ENCODE results near the gene MPHOSPH10.

The MPHOSPH10 gene, protein sequence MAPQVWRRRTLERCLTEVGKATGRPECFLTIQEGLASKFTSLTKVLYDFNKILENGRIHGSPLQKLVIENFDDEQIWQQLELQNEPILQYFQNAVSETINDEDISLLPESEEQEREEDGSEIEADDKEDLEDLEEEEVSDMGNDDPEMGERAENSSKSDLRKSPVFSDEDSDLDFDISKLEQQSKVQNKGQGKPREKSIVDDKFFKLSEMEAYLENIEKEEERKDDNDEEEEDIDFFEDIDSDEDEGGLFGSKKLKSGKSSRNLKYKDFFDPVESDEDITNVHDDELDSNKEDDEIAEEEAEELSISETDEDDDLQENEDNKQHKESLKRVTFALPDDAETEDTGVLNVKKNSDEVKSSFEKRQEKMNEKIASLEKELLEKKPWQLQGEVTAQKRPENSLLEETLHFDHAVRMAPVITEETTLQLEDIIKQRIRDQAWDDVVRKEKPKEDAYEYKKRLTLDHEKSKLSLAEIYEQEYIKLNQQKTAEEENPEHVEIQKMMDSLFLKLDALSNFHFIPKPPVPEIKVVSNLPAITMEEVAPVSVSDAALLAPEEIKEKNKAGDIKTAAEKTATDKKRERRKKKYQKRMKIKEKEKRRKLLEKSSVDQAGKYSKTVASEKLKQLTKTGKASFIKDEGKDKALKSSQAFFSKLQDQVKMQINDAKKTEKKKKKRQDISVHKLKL

DNA sequence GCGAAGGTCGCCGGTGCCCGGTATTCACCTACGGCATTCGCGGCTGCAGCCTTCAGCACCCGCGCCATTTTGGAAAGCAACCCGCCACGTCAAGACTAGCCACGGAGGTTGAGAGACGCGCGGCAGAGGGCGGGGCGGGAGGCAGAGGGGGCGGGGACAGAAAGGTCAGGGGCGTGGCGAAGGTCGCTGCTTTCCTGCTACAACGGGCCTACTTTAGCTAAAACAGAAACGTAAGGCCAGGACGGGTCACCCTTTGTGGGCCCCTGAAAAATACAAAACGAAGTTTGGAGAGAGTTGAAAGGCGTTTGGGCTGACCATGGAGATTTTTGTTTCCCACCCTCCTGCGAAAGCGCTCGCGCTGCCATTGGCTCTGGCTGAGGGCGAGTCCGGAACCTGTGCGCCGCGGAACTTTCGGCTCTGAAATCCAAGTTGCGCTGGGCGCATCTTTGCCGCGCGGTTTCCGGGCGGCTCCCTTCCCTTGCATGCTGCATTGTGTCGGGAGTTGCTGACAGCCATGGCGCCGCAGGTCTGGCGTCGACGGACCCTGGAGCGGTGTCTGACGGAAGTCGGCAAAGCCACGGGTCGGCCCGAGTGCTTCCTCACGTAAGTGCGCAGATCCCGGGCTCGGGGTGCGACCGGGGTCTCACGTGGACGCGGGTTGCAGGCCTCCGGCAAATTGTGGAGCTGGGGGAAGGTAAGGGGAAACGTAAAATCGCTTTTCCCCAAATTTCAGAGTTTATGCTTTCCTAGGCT lies at the start of gene MPHOSPH10, which contains the start of gene MCEE:
Gene MPHOSPH10, plus strand, starts transcription at position 483 of the 753 bp plus-strand sequence. Its CDS starts 32 bp downstream, at position 515.
Gene MCEE, minus strand, starts transcription at position 78 of the 753 bp plus-strand sequence. Its CDS starts 10 bp downstream, at position 68.
- TF ChIP-seq CREB1 (IDR thresholded peaks at IDR 0.05; ENCODE audit: low read depth) (peak; percentile 43), EP300 (IDR thresholded peaks at IDR 0.05; ENCODE audit: borderline replicate concordance) (peak; percentile 26; the same call in 1 of the 2 replicates), TEAD4 (IDR thresholded peaks at IDR 0.05) (peak; percentile 49; the same call in 1 of the 2 replicates), FOXM1 (IDR thresholded peaks at IDR 0.05; ENCODE audit: borderline replicate concordance, low read depth) (no peak), CEBPB (IDR thresholded peaks at IDR 0.05) (peak; percentile 32; the same call in 1 of the 2 replicates), RAD21 (IDR thresholded peaks at IDR 0.05; ENCODE audit: low read depth) (no peak), ZBTB7A (IDR thresholded peaks at IDR 0.05; ENCODE audit: low read depth) (no peak), NFIC (IDR thresholded peaks at IDR 0.05) (peak; percentile 50; the same call in 1 of the 2 replicates), TAF1 (IDR thresholded peaks at IDR 0.05; ENCODE audit: low read depth) (peak; percentile 97), EGR1 (IDR thresholded peaks at IDR 0.05) (peak; percentile 24; the same call in 1 of the 2 replicates), YY1 (IDR thresholded peaks at IDR 0.05; ENCODE audit: low read depth) (peak; percentile 94), TCF12 (IDR thresholded peaks at IDR 0.05; ENCODE audit: low read depth) (peak; percentile 79)
- TF ChIP-seq, protein P1, sequence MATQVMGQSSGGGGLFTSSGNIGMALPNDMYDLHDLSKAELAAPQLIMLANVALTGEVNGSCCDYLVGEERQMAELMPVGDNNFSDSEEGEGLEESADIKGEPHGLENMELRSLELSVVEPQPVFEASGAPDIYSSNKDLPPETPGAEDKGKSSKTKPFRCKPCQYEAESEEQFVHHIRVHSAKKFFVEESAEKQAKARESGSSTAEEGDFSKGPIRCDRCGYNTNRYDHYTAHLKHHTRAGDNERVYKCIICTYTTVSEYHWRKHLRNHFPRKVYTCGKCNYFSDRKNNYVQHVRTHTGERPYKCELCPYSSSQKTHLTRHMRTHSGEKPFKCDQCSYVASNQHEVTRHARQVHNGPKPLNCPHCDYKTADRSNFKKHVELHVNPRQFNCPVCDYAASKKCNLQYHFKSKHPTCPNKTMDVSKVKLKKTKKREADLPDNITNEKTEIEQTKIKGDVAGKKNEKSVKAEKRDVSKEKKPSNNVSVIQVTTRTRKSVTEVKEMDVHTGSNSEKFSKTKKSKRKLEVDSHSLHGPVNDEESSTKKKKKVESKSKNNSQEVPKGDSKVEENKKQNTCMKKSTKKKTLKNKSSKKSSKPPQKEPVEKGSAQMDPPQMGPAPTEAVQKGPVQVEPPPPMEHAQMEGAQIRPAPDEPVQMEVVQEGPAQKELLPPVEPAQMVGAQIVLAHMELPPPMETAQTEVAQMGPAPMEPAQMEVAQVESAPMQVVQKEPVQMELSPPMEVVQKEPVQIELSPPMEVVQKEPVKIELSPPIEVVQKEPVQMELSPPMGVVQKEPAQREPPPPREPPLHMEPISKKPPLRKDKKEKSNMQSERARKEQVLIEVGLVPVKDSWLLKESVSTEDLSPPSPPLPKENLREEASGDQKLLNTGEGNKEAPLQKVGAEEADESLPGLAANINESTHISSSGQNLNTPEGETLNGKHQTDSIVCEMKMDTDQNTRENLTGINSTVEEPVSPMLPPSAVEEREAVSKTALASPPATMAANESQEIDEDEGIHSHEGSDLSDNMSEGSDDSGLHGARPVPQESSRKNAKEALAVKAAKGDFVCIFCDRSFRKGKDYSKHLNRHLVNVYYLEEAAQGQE (IDR thresholded peaks at IDR 0.05; ENCODE audit: low read depth) = peak; percentile 67
- TF ChIP-seq, protein P2, sequence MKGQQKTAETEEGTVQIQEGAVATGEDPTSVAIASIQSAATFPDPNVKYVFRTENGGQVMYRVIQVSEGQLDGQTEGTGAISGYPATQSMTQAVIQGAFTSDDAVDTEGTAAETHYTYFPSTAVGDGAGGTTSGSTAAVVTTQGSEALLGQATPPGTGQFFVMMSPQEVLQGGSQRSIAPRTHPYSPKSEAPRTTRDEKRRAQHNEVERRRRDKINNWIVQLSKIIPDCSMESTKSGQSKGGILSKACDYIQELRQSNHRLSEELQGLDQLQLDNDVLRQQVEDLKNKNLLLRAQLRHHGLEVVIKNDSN (IDR thresholded peaks at IDR 0.05) = peak; percentile 73
- TF ChIP-seq, protein P3, sequence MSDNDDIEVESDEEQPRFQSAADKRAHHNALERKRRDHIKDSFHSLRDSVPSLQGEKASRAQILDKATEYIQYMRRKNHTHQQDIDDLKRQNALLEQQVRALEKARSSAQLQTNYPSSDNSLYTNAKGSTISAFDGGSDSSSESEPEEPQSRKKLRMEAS (IDR thresholded peaks at IDR 0.05) = peak; percentile 97

DNA sequence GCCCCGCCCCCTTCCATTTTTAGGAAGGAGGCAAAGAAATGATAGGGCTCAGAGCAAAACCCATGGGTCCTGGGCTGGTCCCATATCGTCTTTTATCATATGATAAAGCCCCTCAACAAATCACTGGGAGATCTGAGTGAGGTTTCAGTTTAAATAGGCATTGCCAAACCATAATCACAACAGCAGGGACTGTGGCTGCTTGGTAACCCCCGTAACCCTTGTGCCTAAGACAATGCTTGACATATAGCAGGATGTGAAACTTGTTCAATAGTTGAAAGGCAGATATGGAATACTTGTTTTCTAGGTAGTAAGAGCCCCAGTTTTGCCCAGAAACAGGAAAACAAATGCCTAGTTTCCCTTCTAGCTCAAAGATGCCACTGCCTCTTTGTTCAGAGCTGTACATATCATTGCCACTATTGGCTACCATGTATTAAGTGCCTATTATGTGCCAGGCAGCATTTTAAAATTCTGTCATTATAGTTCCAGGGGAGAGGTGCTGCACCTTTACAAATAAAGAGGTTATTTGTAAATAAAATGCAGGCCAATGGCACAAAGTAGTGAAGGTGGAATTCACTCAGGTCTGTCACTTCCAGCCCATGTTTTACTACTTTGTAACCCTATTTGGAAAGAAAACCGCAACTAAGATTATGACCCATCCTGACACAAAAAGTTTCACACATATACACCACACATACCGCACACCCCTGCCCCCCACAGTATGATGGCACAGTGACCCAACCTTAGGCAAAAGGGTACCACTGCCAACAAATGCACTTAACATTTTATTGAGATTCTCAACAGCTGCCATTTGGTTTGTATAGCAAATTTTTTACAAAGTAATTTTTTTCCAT lies 47.8 kb upstream of the MPHOSPH10 start:
- TF ChIP-seq CEBPB (IDR thresholded peaks at IDR 0.05) = no peak
- no peak for TF ChIP-seq TEAD4 (IDR thresholded peaks at IDR 0.05)
- no peak for TF ChIP-seq TCF12 (IDR thresholded peaks at IDR 0.05; ENCODE audit: low read depth)
- TF ChIP-seq, protein P3 (IDR thresholded peaks at IDR 0.05) = no peak
- TF ChIP-seq YY1 (IDR thresholded peaks at IDR 0.05; ENCODE audit: low read depth) = no peak
- TF ChIP-seq, protein P2 (IDR thresholded peaks at IDR 0.05) = no peak
- TF ChIP-seq ZBTB7A (IDR thresholded peaks at IDR 0.05; ENCODE audit: low read depth) = no peak
- TF ChIP-seq RAD21 (IDR thresholded peaks at IDR 0.05; ENCODE audit: low read depth) = no peak
- no peak for TF ChIP-seq FOXM1 (IDR thresholded peaks at IDR 0.05; ENCODE audit: borderline replicate concordance, low read depth)
- TF ChIP-seq NFIC (IDR thresholded peaks at IDR 0.05) = no peak
- no peak for TF ChIP-seq TAF1 (IDR thresholded peaks at IDR 0.05; ENCODE audit: low read depth)
- TF ChIP-seq, protein P1 (IDR thresholded peaks at IDR 0.05; ENCODE audit: low read depth) = no peak

DNA sequence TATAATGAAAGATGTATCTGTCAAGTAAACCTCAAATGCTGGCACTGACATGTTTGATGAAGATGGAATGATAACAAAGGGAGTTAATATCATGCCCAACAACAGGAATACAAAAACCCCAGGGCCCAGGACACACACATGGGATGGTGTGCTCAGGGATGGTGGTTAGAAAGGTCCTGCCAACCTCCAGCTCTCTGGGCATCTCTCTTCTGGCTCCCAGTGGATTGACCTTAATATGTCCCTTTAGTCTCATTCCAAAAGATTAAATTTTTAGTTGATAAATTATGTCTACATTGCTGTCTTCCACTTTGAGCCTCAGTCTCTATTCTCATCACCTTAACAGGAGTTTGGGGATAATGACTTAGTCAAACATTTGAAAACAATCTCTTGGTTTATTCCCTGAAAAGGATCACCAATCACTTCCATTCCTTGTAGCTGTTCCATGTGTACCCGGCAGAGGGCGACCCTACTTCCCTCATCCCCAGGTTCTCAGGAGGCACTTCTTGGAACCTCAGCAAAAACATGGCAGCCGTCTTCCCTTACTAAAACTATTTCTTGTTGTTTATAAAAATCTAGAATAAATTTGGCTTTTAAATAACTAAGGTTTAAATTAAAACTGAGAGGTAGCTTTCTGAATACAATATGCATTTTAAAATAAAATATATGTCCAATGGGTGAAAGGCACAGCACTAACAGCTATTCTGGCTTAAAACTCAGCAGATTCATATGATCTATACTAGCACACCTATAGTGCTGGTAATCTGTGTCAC lies 30.1 kb upstream of the MPHOSPH10 start:
- TF ChIP-seq YY1 (IDR thresholded peaks at IDR 0.05; ENCODE audit: low read depth) (peak; percentile 66), TAF1 (IDR thresholded peaks at IDR 0.05; ENCODE audit: low read depth) (no peak), RAD21 (IDR thresholded peaks at IDR 0.05; ENCODE audit: low read depth) (peak; percentile 64)
- TF ChIP-seq, protein P1 (IDR thresholded peaks at IDR 0.05; ENCODE audit: low read depth) = no peak

Data from Ishikawa (cell line).